ENCODE data around the gene C12orf76.
A peak's percentile ranks its signal among the peaks of the same experiment; 100 is the strongest.

The C12orf76 gene

DNA sequence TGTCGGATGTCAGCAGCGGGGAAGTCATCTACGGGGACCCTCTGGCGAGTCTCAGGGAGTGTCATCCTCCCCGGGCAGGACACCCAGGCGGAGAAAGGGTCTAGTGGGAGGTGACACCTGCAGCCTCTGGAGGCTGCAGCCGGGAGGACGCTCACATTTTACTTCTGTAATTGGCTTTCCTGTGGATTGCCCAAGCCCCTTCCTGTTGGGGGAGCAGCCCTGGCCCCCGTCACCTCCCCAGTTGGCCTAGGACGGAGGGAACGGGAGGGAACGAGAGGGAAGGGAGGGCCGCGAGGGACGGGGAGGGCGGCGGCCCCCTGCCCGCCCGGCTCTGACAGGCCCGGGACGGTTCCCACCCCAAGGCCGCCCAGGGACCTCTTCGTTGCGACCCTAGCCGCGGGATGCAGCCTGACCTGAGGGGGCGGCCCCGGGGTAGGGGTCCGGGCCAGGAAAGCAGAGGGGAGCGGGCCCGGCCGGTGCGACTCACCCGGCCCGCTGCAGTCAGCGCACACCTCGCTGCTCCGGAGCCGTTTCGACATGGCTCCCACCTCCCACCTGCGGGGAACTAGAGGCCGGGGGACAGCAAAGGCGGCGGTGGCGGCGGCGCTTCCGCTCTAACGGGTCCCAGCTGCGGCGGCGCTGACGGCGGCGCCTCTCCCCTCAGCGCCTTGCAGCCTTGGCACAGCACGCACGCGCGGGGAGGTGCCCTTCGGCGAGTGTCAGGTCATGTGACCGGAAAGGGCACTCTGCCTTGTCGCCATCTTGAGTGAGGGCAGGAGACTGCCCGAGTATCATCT is 52.4 kb downstream of the C12orf76 start, which contains the start of gene GIT2:
GIT2 (minus strand) TSS at position 683 of the 797 bp plus-strand sequence; CDS start at position 539, 144 bp downstream.
- DNase-seq (ENCODE audit: low read depth in 2 of 2, low spot score in 1 of 2): peak; percentile 79 to 91

DNA sequence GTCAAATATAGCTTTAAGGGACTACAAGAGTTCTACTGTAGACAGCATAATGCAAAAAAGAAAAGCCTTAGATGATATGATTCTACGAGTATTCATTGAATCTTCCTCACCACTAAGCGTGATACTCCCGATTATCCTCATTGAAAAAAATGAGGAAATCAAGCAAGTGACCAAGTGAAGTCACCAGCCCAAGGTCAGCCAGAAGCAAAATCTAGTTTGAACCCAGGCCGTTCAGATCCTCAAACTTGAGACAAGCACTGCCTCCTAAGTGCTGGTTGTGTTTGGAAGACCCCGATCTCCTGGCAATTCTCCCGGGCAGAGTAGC is 53.0 kb downstream of the C12orf76 start:
- no peak for DNase-seq (ENCODE audit: low read depth in 2 of 2, low spot score in 1 of 2)

DNA sequence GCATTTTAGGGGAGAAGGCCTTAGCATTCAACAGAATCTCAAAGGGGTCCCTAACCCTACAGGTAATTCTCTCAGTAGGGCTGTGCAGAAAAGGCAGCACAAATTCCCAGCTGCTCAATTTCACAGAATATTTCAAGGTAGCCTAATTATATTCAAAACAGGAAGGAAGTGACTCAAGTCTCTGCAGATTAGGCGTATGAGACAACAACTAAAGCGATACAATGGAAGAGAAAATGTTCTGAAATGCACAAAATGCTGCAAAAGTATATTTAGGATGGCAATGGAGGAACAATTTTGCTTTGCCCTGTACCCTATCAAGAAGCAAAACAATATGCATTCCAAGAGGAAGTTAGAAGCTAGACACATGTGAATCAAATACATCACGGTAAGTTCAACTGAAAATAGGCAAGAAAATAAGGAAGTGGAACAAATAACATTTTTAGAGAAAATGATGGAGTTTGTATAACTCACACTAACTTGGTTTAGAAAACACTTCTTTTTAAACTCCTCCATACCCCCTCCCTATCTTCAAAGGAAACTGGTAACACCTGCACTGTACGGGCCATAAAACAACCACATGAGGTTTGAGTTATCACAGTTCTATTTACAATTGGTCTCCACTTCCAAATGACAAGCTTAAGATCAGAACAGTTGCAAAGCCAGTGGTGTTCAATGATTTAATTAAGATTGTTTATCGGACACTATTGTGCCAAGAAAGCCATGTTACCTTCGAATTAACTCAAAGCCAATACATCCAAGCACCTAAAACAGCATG is 53.7 kb downstream of the C12orf76 start:
- no peak for DNase-seq (ENCODE audit: low read depth in 2 of 2, low spot score in 1 of 2)

DNA sequence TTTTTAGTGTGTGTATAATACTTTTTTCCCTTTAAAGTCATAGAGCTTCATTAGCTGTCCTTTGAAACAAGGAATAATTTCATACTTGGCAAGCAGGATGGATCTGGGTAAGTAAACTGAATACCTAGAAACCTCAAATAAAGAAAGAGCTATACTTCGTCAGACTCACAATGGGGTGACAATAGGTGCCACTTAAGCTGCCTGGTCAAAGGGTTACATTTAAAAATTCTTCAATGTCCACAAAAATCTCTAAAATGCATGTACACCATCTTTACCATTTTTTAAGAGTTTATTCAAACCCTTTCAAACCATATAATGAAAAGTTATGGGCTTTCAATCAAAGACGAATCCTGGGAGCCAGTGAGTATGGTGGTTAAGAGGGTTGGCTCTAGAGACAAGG is 55.2 kb downstream of the C12orf76 start:
- no peak for DNase-seq (ENCODE audit: low read depth in 2 of 2, low spot score in 1 of 2)

GRCh38 chr12:109991586-109991985 is 56.7 kb downstream of the C12orf76 start:
- DNase-seq (ENCODE audit: low read depth in 2 of 2, low spot score in 1 of 2): no peak

Data from stimulated activated CD8-positive, alpha-beta memory T cell treated with anti-CD3 and anti-CD28 coated beads, Interleukin-4, amount 100 ng/mL, for 1 hour (primary cell).